GM18498 (cell line): ENCODE data around the gene AFAP1.

Experiments
- ATAC-seq: cut with Tn5 transposase; IDR thresholded peaks from one replicate; pipeline ENCODE4 v1.9.1; 2021; ENCODE audit warnings: mild to moderate bottlenecking, moderate library complexity; ENCODE audit not compliant: unreplicated experiment

Gene AFAP1

GRCh38 chr4:7726665-7727413 is 212.8 kb downstream of the AFAP1 start:
- ATAC-seq: no peak

- no peak for ATAC-seq
Measured at GRCh38 chr4:7725951-7726350, 213.7 kb downstream of the AFAP1 start.

- ATAC-seq: no peak
Measured at GRCh38 chr4:7723625-7724024, 216.0 kb downstream of the AFAP1 start.

- no peak for ATAC-seq
Measured at GRCh38 chr4:7722766-7723387, 216.8 kb downstream of the AFAP1 start.

GRCh38 chr4:7721984-7722551 is 217.6 kb downstream of the AFAP1 start:
- no peak for ATAC-seq

- ATAC-seq: no peak
Measured at GRCh38 chr4:7719354-7720174, 220.1 kb downstream of the AFAP1 start.

- no peak for ATAC-seq
Measured at GRCh38 chr4:7717946-7718490, 221.6 kb downstream of the AFAP1 start.

GRCh38 chr4:7717161-7717560 is 222.5 kb downstream of the AFAP1 start:
- ATAC-seq: no peak

GRCh38 chr4:7716010-7716721 is 223.5 kb downstream of the AFAP1 start:
- no peak for ATAC-seq

- ATAC-seq: no peak
Measured at GRCh38 chr4:7715271-7716009, 224.2 kb downstream of the AFAP1 start.

- ATAC-seq: no peak
Measured at GRCh38 chr4:7714738-7715137, 224.9 kb downstream of the AFAP1 start.

- ATAC-seq: no peak
Measured at GRCh38 chr4:7714176-7714575, 225.5 kb downstream of the AFAP1 start.

GRCh38 chr4:7713757-7714156 is 225.9 kb downstream of the AFAP1 start:
- no peak for ATAC-seq

GRCh38 chr4:7712021-7712671 is 227.5 kb downstream of the AFAP1 start:
- ATAC-seq: no peak

GRCh38 chr4:7711307-7711963 is 228.2 kb downstream of the AFAP1 start:
- ATAC-seq: no peak

GRCh38 chr4:7710576-7711306 is 228.9 kb downstream of the AFAP1 start:
- no peak for ATAC-seq

- ATAC-seq: no peak
Measured at GRCh38 chr4:7710126-7710525, 229.5 kb downstream of the AFAP1 start.

GRCh38 chr4:7709431-7709830 is 230.2 kb downstream of the AFAP1 start:
- ATAC-seq: no peak
